Prostate gland (tissue), 2 donors: ENCODE measurements around the gene GRAMD2B. TPM values are rescaled to one million over a fixed set of nuclear protein-coding genes. Genes with fewer than 3 reads are reported as not detected.

Source experiments
- DNase-seq: peaks from one replicate; pipeline ENCODE4 v3.0.0-alpha.2; 2019; ENCODE audit warnings: low spot score
- H3K27ac ChIP-seq, 2 donors: fragments of 200-600 bp; sonication (generic); 2 replicates each; pipeline ENCODE4 v1.5.1; 2017 to 2019
- H3K27me3 ChIP-seq: fragments of 200-600 bp; sonication (generic); replicated peaks from 2 replicates; pipeline ENCODE4 v1.5.1; 2019; ENCODE audit not compliant: insufficient read depth
- H3K36me3 ChIP-seq, 2 donors: fragments of 200-600 bp; sonication (generic); 1 replicate in 1 of 2; 2 replicates in 1 of 2; pipeline versions ENCODE4 v1.5.1 to v1.8.1; 2017 to 2019
- H3K4me1 ChIP-seq: fragments of 200-600 bp; sonication (generic); replicated peaks from 2 replicates; pipeline ENCODE4 v1.5.1; 2019
- H3K4me3 ChIP-seq, 2 donors: fragments of 200-600 bp; sonication (generic); 2 replicates each; pipeline ENCODE4 v1.5.1; 2017 to 2019
- H3K9me3 ChIP-seq: fragments of 200-600 bp; sonication (generic); 2 replicates; pipeline ENCODE4 v1.5.1; 2017
- CTCF ChIP-seq, 4 experiments: fragments of 200-600 bp in 2 of 4; fragments of 450-650 bp in 2 of 4; sonication (generic) in 2 of 4; IDR thresholded peaks; 1 replicate in 3 of 4; 2 replicates in 1 of 4; pipeline ENCODE4 v1.5.1; 2016 to 2019; ENCODE audit warnings: antibody characterized with exemption in 4 of 4, mild to moderate bottlenecking in 2 of 4, moderate library complexity in 2 of 4
- POLR2A ChIP-seq: fragments of 450-650 bp; IDR thresholded peaks from one replicate; pipeline ENCODE4 v1.6.1; 2016; ENCODE audit warnings: antibody characterized with exemption, mild to moderate bottlenecking
- POLR2AphosphoS5 ChIP-seq: sonication (generic); formaldehyde crosslinking; IDR thresholded peaks from one replicate; pipeline ENCODE4 v1.6.1; 2017; ENCODE audit warnings: antibody characterized with exemption
- WGBS: methylation state at CpG from one replicate; pipeline ENCODE4 v1.1.5; 2018; 5-methylcytosine and 5-hydroxymethylcytosine counted together
- intact Hi-C: fragments of 100-400 bp; cut with DNase I; formaldehyde crosslinking; loops from one replicate; pipeline ENCODE4 v1.14.2; 2022
- total RNA-seq, 2 donors: library from RNA; depleted of rRNA; stranded (reverse); fragments of >200 nt; gene quantifications; one replicate each; pipeline ENCODE4 v1.1.0, GENCODE V29; 2016

GRAMD2B gene
- total RNA-seq, 2 donors from 2014 or later: 32.1 to 34.4 TPM

GRCh38 chr5:126534553-126534952, 111.3 kb downstream of the GRAMD2B start:
- WGBS: 100% methylated on average over 1 of the region's 1 CpG
- Histone ChIP-seq H3K36me3 (no peaks in the 10 kb centered on the region), H3K27ac (peak overlapping the region in 1 of 2 donors; percentile 24), H3K4me3 (no peak overlapping the region), H3K4me1 (peaks cover 3% of the 10 kb centered on the region), H3K9me3 (no peaks in the 10 kb centered on the region), H3K27me3 (no peaks in the 10 kb centered on the region)
- DNase-seq: no peak
- intact Hi-C loops: no loop called here
- no peak for TF ChIP-seq CTCF (IDR thresholded peaks at IDR 0.05)
- TF ChIP-seq POLR2AphosphoS5: no peak
- no peak for TF ChIP-seq POLR2A

- WGBS: 87% methylated on average over 4 of the region's 4 CpGs
- H3K27me3 ChIP-seq: no peaks in the 10 kb centered on the region
- TF ChIP-seq POLR2A: no peak
- no peak for TF ChIP-seq POLR2AphosphoS5
- no peak for TF ChIP-seq CTCF (IDR thresholded peaks at IDR 0.05)
- peak overlapping the region; percentile 3 to 47 for H3K27ac ChIP-seq
- intact Hi-C loops: loop anchor here (5.0 kb wide), 2 partner anchors 34 to 99 kb away; no protein-coding TSS in a partner anchor
- peaks cover 3% of the 10 kb centered on the region for H3K4me1 ChIP-seq
- H3K4me3 ChIP-seq: no peak overlapping the region
- DNase-seq: no peak
- H3K36me3 ChIP-seq: no peaks in the 10 kb centered on the region
- H3K9me3 ChIP-seq: no peaks in the 10 kb centered on the region
Observed at GRCh38 chr5:126535856-126536545, 112.8 kb downstream of the GRAMD2B start.

DNA sequence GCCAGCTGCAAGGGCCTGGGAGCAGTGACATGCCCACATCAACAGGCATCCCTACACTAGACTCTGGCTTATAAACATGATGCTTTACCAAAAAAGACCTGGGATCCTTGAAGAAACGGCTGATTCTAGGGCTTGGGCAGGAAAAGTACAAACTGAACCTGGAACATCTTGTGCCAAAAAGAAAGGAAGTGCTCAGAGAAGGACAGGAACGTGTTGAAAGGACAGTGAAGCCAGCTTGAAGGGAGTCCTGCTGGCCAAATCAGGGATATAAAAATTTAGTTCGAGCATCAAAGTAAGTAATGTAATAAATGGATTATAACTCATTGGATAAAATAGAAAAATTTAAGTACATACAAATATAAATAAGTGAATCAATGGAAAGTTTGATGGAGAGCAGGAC, 113.7 kb downstream of the GRAMD2B start:
- H3K27me3 ChIP-seq: no peaks in the 10 kb centered on the region
- peak overlapping the region; percentile 3 to 47 for H3K27ac ChIP-seq
- no peak overlapping the region for H3K4me3 ChIP-seq
- 23% methylated on average over 3 of the region's 3 CpGs for WGBS
- peak in 2 of 4 experiments; percentile 11 to 19 for TF ChIP-seq CTCF (IDR thresholded peaks at IDR 0.05)
- TF ChIP-seq POLR2A: no peak
- peak; percentile 66 for TF ChIP-seq POLR2AphosphoS5
- H3K36me3 ChIP-seq: no peaks in the 10 kb centered on the region
- intact Hi-C loops: loop anchor here (5.0 kb wide), 2 partner anchors 35 to 100 kb away; no protein-coding TSS in a partner anchor
- H3K4me1 ChIP-seq: peaks cover 3% of the 10 kb centered on the region
- DNase-seq: no peak
- no peaks in the 10 kb centered on the region for H3K9me3 ChIP-seq

DNA sequence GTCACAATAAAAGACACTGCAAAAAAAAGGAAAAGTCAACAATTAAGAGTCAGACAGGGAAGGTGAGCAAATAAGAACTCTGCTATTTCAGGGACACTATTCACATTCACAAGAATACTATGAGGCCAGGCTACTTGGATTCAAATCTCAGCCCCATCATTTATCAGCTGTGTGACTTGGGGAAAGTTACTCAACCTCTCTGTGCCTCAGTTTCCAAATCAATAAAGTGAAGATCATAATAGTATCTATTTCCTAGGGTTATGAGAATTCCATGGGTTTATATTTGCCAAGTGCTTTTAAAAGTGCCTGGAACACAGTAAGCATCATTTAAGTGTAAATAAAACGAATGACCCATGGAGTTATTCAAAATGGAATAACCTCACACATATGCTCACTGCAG, 115.4 kb downstream of the GRAMD2B start:
- Histone ChIP-seq H3K27ac (peak overlapping the region; percentile 44 to 61), H3K9me3 (no peaks in the 10 kb centered on the region), H3K36me3 (no peaks in the 10 kb centered on the region), H3K27me3 (no peaks in the 10 kb centered on the region), H3K4me1 (peaks cover 3% of the 10 kb centered on the region), H3K4me3 (no peak overlapping the region)
- TF ChIP-seq POLR2AphosphoS5 (no peak), CTCF (IDR thresholded peaks at IDR 0.05) (no peak), POLR2A (no peak)
- WGBS: 32% methylated on average over 1 of the region's 1 CpG
- DNase-seq: no peak
- intact Hi-C loops: loop anchor here (2.0 to 5.0 kb wide), 3 partner anchors 36 to 186 kb away; no protein-coding TSS in a partner anchor

DNA sequence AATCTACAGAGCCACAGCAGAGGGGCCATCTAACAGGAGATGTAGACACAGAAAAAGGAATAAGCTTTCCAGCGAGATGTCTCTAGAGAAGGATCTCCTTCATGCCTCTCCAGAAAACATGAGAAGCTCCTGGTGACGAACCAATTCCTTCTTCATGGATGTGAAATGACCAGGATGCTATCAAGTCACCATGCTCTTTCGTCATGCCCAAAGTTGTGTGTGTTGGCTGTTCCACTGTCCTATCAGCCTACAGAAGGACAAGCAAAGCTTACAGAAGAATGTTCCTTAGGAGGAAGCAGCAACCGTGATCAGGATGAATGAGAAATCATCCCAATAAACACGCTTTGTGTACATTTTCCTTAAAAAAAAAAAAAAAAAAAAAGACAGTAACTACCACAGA, 117.4 kb downstream of the GRAMD2B start:
- no peaks in the 10 kb centered on the region for H3K27me3 ChIP-seq
- no peaks in the 10 kb centered on the region for H3K36me3 ChIP-seq
- no peak overlapping the region for H3K27ac ChIP-seq
- no peak for TF ChIP-seq POLR2AphosphoS5
- no peak for TF ChIP-seq CTCF (IDR thresholded peaks at IDR 0.05)
- no peak for TF ChIP-seq POLR2A
- H3K9me3 ChIP-seq: no peaks in the 10 kb centered on the region
- 75% methylated on average over 5 of the region's 5 CpGs for WGBS
- H3K4me3 ChIP-seq: no peak overlapping the region
- intact Hi-C loops: loop anchor here (5.0 kb wide), 1 partner anchor 203 kb away; no protein-coding TSS in a partner anchor
- H3K4me1 ChIP-seq: peaks cover 3% of the 10 kb centered on the region
- no peak for DNase-seq
